H1 (cell line): ENCODE measurements around the gene SCAPER. TPM values are rescaled to one million over a fixed set of nuclear protein-coding genes. Genes with fewer than 3 reads are reported as not detected.

ENCODE experiments used
- CBX8 ChIP-seq: fragments of 300-800, 300-1000 bp; sonication (generic); IDR thresholded peaks from 2 replicates; pipeline ENCODE4 v1.7.1; 2016; ENCODE audit warnings: low read depth, low read length, borderline replicate concordance
- CHD2 ChIP-seq: IDR thresholded peaks from 2 replicates; pipeline ENCODE4 v1.6.1; 2012; ENCODE audit warnings: low read length, improper control_type of control experiment
- EP300 ChIP-seq, 2 experiments: IDR thresholded peaks; 1 replicate in 1 of 2; 2 replicates in 1 of 2; pipeline ENCODE4 v1.6.1; 2011 to 2012; ENCODE audit warnings: low read depth in 2 of 2, low read length in 2 of 2, mild to moderate bottlenecking in 2 of 2, borderline replicate concordance in 1 of 2, inconsistent platforms in 1 of 2, moderate library complexity in 1 of 2
- HDAC2 ChIP-seq, 2 experiments: fragments of 300-600 bp in 1 of 2; sonication (generic) in 1 of 2; IDR thresholded peaks; 2 replicates each; pipeline ENCODE4 v1.6.1; 2011 to 2012; ENCODE audit warnings: low read depth in 2 of 2, low read length in 2 of 2, mild to moderate bottlenecking in 2 of 2, moderate library complexity in 2 of 2, borderline replicate concordance in 1 of 2, inconsistent platforms in 1 of 2
- SP2 ChIP-seq: IDR thresholded peaks from 2 replicates; pipeline ENCODE4 v1.6.1; 2012; ENCODE audit warnings: mild to moderate bottlenecking, low read length, inconsistent platforms
- polyA plus RNA-seq, 7 experiments: library from polyadenylated mRNA; depleted of rRNA in 3 of 7; stranded (reverse) in 5 of 7; unstranded in 2 of 7; fragments of >200 nt in 5 of 7; fragments of 200-250 nt in 2 of 7; gene quantifications; 1 replicate in 5 of 7; 2 replicates in 1 of 7; 4 replicates in 1 of 7; pipeline versions ENCODE4 v1.2.1 to v1.2.3, GENCODE V29; 2011 to 2013; ENCODE audit warnings: missing spikeins in 2 of 7, mixed read lengths in 2 of 7
- total RNA-seq: library from RNA; stranded (reverse); fragmentation: NEBNext Ultra II Directional; extraction: Animal tissue kit (Norgen Biotek cat#: 25700); gene quantifications from 2 replicates; pipeline ENCODE4 v1.2.1, GENCODE V29; 2021
- TF ChIP-seq, protein P1 (sequence below): IDR thresholded peaks from 2 replicates; pipeline ENCODE4 v1.6.1; 2012; ENCODE audit warnings: inconsistent platforms

Gene SCAPER
- total and polyA plus RNA-seq, 2 of the 8 experiments (the other 6 are each of a cell fraction or from before 2014, with no cell fraction given), result 1.6 to 6.8 TPM

DNA sequence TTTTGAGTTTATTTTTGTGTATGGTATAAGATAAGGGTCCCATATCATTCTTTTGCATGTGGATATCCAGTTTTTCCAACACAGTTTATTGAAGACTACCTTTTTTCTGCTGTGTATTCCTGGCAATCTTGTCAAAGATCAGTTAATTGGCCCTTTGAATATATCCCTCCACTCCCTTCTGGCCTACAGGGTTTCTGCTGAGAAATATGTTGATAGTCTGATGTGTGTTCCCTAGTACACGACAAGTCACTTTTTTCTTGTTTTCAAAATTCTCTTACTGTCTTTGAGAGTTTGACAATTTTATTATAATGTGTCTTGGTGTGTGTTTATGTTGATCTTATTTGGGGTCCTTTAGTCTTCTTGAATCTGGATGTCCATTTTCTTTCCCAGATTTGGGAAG lies 439.4 kb downstream of the SCAPER start (continued):
- TF ChIP-seq CBX8 (no peak), EP300 (IDR thresholded peaks at IDR 0.05; ENCODE audit: borderline replicate concordance in 1 of 2, low read depth in 2 of 2, low read length in 2 of 2) (no peak), HDAC2 (IDR thresholded peaks at IDR 0.05; ENCODE audit: borderline replicate concordance in 1 of 2, low read depth in 2 of 2, low read length in 2 of 2) (no peak), SP2 (no peak), CHD2 (no peak)
- TF ChIP-seq, protein P1, sequence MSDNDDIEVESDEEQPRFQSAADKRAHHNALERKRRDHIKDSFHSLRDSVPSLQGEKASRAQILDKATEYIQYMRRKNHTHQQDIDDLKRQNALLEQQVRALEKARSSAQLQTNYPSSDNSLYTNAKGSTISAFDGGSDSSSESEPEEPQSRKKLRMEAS, result no peak
- TF ChIP-seq, all 59 proteins: peak for 0
